Fibroblast of skin of right biceps (primary cell): ENCODE measurements around the gene ZDHHC15.
"Not testable (repeated sequence)": the region's sequence is repeated elsewhere in the genome, so short reads cannot be mapped to it uniquely, and the experiment has no call there.

Experiments used
- DNase-seq: peaks from one replicate; pipeline ENCODE4 v3.0.0-alpha.2; 2013

Gene ZDHHC15, protein sequence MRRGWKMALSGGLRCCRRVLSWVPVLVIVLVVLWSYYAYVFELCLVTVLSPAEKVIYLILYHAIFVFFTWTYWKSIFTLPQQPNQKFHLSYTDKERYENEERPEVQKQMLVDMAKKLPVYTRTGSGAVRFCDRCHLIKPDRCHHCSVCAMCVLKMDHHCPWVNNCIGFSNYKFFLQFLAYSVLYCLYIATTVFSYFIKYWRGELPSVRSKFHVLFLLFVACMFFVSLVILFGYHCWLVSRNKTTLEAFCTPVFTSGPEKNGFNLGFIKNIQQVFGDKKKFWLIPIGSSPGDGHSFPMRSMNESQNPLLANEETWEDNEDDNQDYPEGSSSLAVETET

GRCh38 chrX:75522565-75523431, at the start of gene ZDHHC15:
Gene ZDHHC15, minus strand, starts transcription at chrX:75523037. Its CDS starts 13 bp downstream, at chrX:75523024.
- peak; percentile 60 for DNase-seq

DNA sequence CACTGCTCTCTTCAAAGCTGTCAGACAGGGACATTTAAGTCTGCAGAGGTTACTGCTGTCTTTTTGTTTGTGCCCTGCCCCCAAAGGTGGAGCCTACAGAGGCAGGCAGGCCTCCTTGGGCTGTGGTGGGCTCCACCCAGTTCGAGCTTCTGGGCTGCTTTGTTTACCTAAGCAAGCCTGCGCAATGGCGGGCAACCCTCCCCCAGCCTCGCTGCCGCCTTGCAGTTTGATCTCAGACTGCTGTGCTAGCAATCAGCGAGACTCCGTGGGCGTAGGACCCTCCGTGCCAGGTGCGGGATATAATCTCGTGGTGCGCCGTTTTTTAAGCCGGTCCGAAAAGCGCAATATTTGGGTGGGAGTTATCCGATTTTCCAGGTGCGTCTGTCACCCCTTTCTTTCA, 37.7 kb upstream of the ZDHHC15 start:
- not testable (repeated sequence) for DNase-seq

DNA sequence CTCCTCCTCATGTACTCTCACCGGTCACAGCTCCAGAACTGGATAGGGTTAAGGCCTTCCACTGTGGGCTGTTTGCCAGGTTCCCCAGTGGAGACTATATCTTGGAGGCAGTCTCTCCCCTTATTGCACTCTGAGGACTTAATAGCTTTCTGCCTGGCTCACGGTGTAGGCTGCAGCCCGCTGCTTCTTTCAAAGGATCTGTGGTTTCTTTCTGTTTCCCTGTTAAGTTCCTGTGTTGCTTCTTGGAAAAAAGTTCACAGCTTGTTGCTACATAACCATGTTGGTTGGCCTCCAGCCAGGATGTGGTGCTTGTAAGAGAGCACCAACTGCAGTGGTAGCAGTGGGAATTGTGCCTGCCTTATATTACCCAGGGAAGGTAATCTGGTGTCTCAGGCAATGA, 24.9 kb upstream of the ZDHHC15 start:
- no peak for DNase-seq

DNA sequence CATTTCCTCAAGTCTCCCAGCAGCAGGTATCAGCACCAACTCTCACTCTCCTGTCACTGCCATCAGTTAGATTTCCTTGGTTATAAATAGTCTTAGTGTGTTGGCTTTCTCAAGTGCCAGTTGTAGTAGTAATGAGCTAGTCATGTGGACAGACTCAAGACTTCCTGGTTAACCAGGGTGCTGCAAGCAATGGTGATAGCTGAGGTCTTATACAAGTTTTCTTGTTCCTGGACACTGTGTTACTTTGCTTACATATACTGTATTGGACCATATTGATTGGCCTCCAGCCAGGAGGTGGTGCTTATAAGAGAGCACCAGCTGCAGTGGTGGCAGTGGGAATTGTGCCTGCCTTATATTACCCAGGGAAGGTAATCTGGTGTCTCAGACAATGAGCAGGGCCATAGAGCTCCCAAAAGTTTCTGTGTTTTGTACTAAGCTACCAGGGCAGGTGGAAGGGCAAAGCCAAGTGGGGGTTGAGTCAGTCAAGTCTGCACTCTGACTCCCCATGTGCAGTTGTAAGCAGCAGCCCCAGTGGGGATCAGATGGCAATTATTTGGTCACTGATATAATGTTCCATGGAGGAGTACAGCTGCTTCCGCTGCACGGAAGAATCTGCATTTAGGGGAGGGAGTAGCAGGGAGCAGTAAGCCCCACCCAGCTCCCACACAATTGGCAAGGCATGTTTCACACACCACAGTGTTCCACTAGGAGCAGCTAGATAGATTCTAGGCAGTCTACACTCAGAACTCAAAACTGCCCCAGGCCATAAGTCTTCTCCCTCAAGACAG, 24.1 kb upstream of the ZDHHC15 start:
- no peak for DNase-seq

DNA sequence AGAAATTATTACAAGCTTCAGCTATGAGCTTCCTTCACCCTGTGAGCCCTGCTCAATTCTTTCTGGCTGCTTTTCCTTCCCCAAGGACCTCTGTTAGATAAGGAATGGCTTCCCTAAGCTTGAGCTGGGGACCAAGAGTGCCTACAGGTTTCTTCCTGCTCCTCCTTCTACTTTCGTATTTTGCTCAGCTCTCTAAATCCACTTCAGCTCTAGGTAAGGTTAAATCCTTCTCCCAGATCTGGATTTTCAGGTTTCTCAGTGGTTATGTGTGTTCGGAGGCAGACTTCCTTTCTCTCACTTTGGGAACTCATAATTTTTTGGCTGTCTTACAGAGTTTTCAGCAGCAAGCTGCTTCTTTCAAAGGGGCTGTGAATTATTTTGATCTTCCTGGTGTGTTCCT, 21.9 kb upstream of the ZDHHC15 start:
- DNase-seq = no peak

- no peak for DNase-seq
Observed at GRCh38 chrX:75483933-75484332, 38.9 kb downstream of the ZDHHC15 start.

GRCh38 chrX:75461780-75462179, 61.1 kb downstream of the ZDHHC15 start:
- not testable (repeated sequence) for DNase-seq

- no peak for DNase-seq
Observed at GRCh38 chrX:75421688-75422230, 101.1 kb downstream of the ZDHHC15 start.

DNA sequence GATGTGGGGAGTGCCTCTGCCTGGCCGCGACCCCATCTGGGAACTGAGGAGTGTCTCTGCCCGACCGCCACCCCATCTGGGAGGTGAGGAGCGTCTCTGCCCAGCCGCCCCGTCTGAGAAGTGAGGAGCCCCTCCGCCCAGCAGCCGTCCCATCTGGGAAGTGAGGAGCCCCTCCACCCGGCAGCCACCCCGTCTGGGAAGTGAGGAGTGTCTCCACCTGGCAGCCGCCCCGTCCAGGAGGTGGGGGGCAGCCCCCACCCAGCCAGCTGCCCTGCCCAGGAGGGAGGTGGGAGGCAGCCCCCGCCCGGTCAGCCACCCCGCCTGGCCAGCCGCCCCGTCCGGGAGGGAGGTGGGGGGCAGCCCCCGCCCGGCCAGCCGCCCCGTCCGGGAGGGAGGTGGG, 115.7 kb downstream of the ZDHHC15 start:
- not testable (repeated sequence) for DNase-seq

- DNase-seq = no peak
Observed at GRCh38 chrX:75390470-75390869, 132.4 kb downstream of the ZDHHC15 start.

DNA sequence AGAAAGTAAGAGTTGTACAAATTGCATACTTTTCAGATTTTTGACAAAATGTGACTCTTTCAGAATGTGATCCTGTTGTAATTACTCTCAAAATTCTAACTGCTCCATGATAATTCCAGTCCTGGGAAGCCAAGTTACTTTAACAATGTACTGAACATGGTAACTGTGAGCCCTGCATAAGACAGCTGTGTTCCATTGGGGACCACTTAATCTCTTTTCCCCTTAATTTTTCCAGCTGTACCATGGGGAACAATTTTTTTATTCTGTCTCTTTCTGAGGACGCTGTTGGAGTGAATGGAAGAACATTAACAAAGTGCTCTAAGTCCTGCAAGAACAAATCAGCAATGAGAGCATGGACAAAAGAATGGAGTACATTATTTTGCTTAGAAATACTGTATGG, 153.1 kb downstream of the ZDHHC15 start:
- DNase-seq = no peak

- no peak for DNase-seq
Observed at GRCh38 chrX:75366861-75367260, 156.0 kb downstream of the ZDHHC15 start.

GRCh38 chrX:75365243-75365975, 157.4 kb downstream of the ZDHHC15 start:
- no peak for DNase-seq

DNA sequence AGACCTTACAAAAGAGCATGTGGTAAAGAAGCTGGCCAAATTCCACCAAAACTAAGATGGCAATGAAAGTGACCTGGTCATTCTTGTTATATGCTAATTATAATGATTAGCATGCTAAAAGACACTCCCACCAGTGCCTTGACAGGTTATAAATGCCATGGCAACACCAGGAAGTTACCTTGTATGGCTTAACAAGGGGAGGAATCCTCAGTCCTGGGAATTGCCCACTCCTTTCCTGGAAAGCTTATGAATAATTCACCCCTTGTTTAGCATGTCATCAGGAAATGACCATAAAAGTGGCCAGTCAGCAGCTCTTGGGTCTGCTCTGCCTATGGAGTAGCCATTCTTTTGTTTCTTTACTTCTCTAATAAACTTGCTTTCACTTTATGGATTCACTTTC, 161.0 kb downstream of the ZDHHC15 start:
- DNase-seq = no peak

DNA sequence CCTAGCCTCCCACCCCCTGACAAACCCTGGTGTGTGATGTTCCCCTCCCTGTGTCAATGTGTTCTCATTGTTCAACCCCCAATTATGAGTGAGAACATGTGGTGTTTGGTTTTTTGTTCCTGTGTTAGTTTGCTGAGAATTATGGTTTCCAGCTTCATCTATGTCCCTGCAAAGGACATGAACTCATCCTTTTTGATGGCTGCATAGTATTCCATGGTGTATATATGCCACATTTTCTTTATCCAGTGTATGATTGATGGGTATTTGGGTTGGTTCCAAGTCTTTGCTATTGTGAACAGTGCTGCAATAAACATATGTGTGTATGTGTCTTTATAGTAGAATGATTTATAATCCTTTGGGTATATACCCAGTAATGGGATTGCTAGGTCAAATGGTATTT, 174.2 kb downstream of the ZDHHC15 start:
- DNase-seq = not testable (repeated sequence)

DNA sequence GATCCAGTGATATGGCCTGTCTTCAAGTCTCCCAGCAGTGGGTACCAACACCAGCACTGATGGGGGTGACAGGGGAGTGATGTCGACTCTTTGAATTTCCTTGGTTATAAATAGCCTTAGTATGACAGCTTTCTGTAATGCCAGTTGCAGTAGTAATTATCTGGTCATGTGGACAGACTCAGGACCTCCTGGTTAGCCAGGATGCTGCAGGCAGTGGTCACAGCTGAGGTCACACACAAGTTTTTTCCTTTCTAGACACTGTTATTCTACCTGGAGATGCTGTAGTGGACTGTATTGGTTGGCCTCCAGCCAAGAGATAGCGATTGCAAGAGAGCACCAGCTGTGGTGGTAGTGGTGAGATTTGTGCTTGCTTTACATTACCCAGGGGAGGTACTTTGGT, 185.3 kb downstream of the ZDHHC15 start:
- no peak for DNase-seq

DNA sequence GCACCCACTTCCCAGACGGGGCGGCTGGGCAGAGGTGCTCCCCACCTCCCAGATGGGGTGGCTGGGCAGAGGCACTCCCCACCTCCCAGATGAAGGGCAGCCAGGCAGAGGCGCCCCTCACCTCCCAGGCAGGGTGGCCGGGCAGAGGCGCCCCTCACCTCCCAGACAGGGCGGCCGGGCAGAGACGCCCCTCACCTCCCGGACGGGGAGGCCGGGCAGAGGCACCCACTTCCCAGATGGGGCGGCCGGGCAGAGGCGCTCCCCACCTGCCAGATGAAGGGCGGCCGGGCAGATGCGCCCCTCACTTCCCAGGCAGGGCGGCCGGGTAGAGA, 187.7 kb downstream of the ZDHHC15 start:
- no peak for DNase-seq

- not testable (repeated sequence) for DNase-seq
Observed at GRCh38 chrX:75334407-75335126, 188.3 kb downstream of the ZDHHC15 start.

DNA sequence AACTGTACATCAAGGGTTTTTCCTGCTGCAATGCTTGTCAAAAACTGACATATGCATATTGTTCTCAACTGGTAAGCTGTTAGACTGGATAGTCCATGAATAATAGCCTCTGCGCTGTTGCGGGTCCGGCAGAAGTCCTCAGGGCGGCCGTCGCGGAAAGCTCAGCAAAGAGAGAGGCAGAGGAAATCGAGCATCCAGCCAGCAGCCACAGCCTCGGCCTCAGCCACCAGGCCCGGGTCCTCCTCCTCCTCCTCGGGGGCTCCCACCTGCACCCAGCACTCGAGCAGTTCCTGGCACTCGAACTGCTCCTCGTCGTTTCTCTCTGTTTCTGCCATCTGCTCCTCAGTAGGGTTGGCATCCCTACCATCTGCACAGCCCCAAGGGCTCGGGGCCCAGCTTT, 195.2 kb downstream of the ZDHHC15 start:
- DNase-seq = no peak
